Parathyroid adenoma (tissue), 2 donors: ENCODE measurements around the gene BRD9.

Source experiments
- H2AFZ ChIP-seq: fragments of 300-600 bp; sonication (generic); one replicate; pipeline ENCODE4 v1.7.0; 2017; ENCODE audit warnings: antibody characterized with exemption, mild to moderate bottlenecking
- H3K27ac ChIP-seq: fragments of 300-600 bp; sonication (generic); one replicate; pipeline ENCODE4 v1.7.0; 2017
- H3K27me3 ChIP-seq: fragments of 300-600 bp; sonication (generic); one replicate; pipeline ENCODE4 v1.7.0; 2017; ENCODE audit warnings: low read length; ENCODE audit not compliant: control insufficient read depth, insufficient read depth
- H3K36me3 ChIP-seq: fragments of 300-600 bp; sonication (generic); one replicate; pipeline ENCODE4 v1.7.0; 2017; ENCODE audit warnings: low read length; ENCODE audit not compliant: control insufficient read depth, insufficient read depth
- H3K4me1 ChIP-seq: fragments of 300-600 bp; sonication (generic); one replicate; pipeline ENCODE4 v1.7.0; 2017; ENCODE audit warnings: control low read depth
- H3K4me2 ChIP-seq: fragments of 300-600 bp; sonication (generic); one replicate; pipeline ENCODE4 v1.7.0; 2017; ENCODE audit warnings: low read length
- H3K4me3 ChIP-seq: fragments of 300-600 bp; sonication (generic); one replicate; pipeline ENCODE4 v1.7.0; 2017; ENCODE audit warnings: low read depth, low read length
- H3K79me2 ChIP-seq: fragments of 300-600 bp; sonication (generic); one replicate; pipeline ENCODE4 v1.7.0; 2017; ENCODE audit warnings: control low read depth
- H3K9ac ChIP-seq: fragments of 300-600 bp; sonication (generic); one replicate; pipeline ENCODE4 v1.7.0; 2017; ENCODE audit warnings: mild to moderate bottlenecking
- H3K9me3 ChIP-seq: fragments of 300-600 bp; sonication (generic); one replicate; pipeline ENCODE4 v1.7.0; 2017; ENCODE audit warnings: low read length; ENCODE audit not compliant: control insufficient read depth
- TF ChIP-seq, protein P1 (sequence below): fragments of 300-600 bp; sonication (generic); IDR thresholded peaks from one replicate; pipeline ENCODE4 v1.7.0; 2017; ENCODE audit warnings: antibody characterized with exemption, mild to moderate bottlenecking
- donor health status: primary hyperparathyroidism.

The BRD9 gene

DNA sequence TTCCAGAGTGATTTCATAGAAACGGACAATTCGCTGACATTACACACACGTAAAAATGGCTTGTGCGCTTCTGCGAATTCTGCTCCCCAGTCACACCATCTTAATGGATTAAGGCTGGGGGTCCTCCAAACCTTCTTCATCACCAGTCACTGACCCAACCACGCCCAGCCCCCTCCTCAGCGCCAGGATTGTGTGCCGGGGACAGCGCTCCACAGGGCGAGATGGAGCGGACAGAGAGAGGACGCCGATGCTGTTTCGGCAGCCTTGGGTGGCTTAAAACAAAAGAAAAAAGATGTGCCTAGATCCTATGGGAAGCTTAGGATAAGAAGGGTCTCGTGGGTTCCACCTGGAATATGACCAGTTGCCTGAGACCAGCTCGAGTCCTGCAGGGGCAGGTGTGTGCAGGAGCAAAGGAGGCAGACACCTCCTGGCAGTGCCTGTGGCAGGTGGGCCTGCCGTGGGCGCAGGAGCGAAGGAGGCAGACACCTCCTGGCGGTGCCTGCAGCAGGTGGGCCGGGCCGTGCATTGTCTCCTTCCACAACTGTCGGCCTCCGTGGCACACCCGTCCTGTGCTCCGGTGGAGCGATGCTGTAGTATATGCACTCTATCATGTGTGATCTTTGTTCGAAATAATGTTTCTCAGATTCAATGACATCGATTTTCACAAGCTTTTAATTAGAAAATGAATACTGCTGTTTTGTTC is 20.9 kb downstream of the BRD9 start:
- Histone ChIP-seq H3K79me2 (no peaks in the 10 kb centered on the region), H3K4me3 (no peak overlapping the region), H3K27me3 (no peaks in the 10 kb centered on the region), H3K36me3 (no peaks in the 10 kb centered on the region), H2AFZ (no peak overlapping the region), H3K9me3 (no peaks in the 10 kb centered on the region), H3K27ac (no peak overlapping the region), H3K9ac (no peak overlapping the region), H3K4me2 (no peak overlapping the region), H3K4me1 (no peaks in the 10 kb centered on the region)
- TF ChIP-seq, protein P1, sequence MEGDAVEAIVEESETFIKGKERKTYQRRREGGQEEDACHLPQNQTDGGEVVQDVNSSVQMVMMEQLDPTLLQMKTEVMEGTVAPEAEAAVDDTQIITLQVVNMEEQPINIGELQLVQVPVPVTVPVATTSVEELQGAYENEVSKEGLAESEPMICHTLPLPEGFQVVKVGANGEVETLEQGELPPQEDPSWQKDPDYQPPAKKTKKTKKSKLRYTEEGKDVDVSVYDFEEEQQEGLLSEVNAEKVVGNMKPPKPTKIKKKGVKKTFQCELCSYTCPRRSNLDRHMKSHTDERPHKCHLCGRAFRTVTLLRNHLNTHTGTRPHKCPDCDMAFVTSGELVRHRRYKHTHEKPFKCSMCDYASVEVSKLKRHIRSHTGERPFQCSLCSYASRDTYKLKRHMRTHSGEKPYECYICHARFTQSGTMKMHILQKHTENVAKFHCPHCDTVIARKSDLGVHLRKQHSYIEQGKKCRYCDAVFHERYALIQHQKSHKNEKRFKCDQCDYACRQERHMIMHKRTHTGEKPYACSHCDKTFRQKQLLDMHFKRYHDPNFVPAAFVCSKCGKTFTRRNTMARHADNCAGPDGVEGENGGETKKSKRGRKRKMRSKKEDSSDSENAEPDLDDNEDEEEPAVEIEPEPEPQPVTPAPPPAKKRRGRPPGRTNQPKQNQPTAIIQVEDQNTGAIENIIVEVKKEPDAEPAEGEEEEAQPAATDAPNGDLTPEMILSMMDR, result no peak

- H3K4me1 ChIP-seq, result no peaks in the 10 kb centered on the region
Observed at GRCh38 chr5:870956-871355, 21.6 kb downstream of the BRD9 start.

DNA sequence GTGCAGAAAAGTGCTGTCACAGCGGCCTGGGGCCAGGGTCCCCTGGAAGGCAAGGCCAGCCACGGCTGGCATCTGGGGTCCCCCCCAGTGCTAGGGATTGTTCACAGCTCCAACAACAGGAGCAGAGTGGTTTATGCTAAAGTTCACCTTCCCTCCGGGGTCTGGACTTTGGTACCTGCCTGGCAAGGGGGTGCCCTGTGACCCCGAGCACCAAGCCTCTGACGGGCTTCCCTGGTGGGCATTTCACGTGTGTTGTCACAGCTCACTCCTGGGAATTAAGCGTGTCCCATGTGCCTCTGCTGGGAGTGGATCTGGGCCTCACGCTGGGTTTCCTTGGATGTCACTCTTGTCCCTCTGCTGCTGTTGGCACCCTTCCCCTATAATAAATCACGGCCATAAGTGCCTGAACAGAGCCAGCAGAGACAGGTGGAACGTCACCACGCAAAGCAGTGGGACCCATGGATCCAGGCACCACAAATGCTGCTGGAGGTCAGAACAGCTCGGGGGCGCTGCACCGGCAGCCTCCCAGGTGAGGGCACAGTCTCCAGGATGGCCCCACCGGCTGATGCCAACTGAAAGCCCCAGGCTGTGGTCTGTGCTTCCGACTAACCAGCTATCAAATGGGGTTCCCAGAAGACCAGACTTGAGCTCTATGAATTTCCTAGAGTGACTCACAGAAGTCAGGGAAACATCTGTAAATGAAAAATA is 24.0 kb downstream of the BRD9 start:
- H3K79me2 ChIP-seq, result no peaks in the 10 kb centered on the region
- no peak overlapping the region for H3K4me2 ChIP-seq
- H3K4me3 ChIP-seq, result no peak overlapping the region
- H3K36me3 ChIP-seq, result no peaks in the 10 kb centered on the region
- TF ChIP-seq, protein P1, result no peak
- no peak overlapping the region for H3K9ac ChIP-seq
- no peak overlapping the region for H2AFZ ChIP-seq
- H3K27me3 ChIP-seq, result no peaks in the 10 kb centered on the region
- H3K4me1 ChIP-seq, result no peaks in the 10 kb centered on the region
- no peak overlapping the region for H3K27ac ChIP-seq
- no peaks in the 10 kb centered on the region for H3K9me3 ChIP-seq

More at GRCh38 chr5:870956-871355, 21.6 kb downstream of the BRD9 start:
- no peak overlapping the region for H2AFZ ChIP-seq
- H3K4me2 ChIP-seq, result no peak overlapping the region
- no peak overlapping the region for H3K4me3 ChIP-seq
- no peak overlapping the region for H3K27ac ChIP-seq
- no peaks in the 10 kb centered on the region for H3K79me2 ChIP-seq
- H3K9ac ChIP-seq, result no peak overlapping the region
- TF ChIP-seq, protein P1, result no peak
- H3K36me3 ChIP-seq, result no peaks in the 10 kb centered on the region
- H3K9me3 ChIP-seq, result no peaks in the 10 kb centered on the region
- no peaks in the 10 kb centered on the region for H3K27me3 ChIP-seq

GRCh38 chr5:867300-867870 is 25.2 kb downstream of the BRD9 start:
- H3K36me3 ChIP-seq, result no peaks in the 10 kb centered on the region

More at GRCh38 chr5:867300-867870, 25.2 kb downstream of the BRD9 start:
- H3K79me2 ChIP-seq, result no peaks in the 10 kb centered on the region
- H3K27me3 ChIP-seq, result no peaks in the 10 kb centered on the region
- H3K4me1 ChIP-seq, result peaks cover 4% of the 10 kb centered on the region
- no peaks in the 10 kb centered on the region for H3K9me3 ChIP-seq
- no peak overlapping the region for H2AFZ ChIP-seq
- H3K9ac ChIP-seq, result no peak overlapping the region
- no peak overlapping the region for H3K4me2 ChIP-seq
- H3K4me3 ChIP-seq, result no peak overlapping the region
- TF ChIP-seq, protein P1, result no peak
- no peak overlapping the region for H3K27ac ChIP-seq
